Endothelial cell of umbilical vein (primary cell): ENCODE measurements around the gene DSCAML1. TPM values are rescaled to one million over a fixed set of nuclear protein-coding genes. Genes with fewer than 3 reads are reported as not detected.

Experiments used
- BruUV-seq: library from RNA; stranded (reverse); fragments of 400-500 nt; replicated peaks from 2 replicates; lab custom pipeline; 2021; lab: Mats Ljungman, UMichigan
- CTCF ChIA-PET: fragments of 300-600, 350-600 bp; sonication (Branson Sonifier 250); formaldehyde crosslinking; loops from one replicate; lab custom pipeline; 2021; ENCODE audit warnings: antibody characterized with exemption, inconsistent platforms; lab: Charles Lee
- POLR2A ChIA-PET: fragments of 300-600, 350-600 bp; sonication (Branson Sonifier 250); formaldehyde crosslinking; loops from one replicate; lab custom pipeline; 2021; ENCODE audit warnings: antibody characterized with exemption, inconsistent platforms; lab: Charles Lee
- DNase-seq: peaks from one replicate; pipeline ENCODE4 v3.0.0-alpha.2; 2011; ENCODE audit warnings: low read depth, low spot score
- FAIRE-seq: peaks from 2 replicates; lab custom pipeline; 2011; peaks lifted over from hg19 to GRCh38; lab: Jason Lieb, UNC
- H2AFZ ChIP-seq: 2 replicates; pipeline ENCODE4 v1.6.0; 2012; ENCODE audit warnings: low read depth, low read length, control low read depth, inconsistent platforms
- H3K27ac ChIP-seq: 2 replicates; pipeline ENCODE4 v1.5.1; 2011; ENCODE audit warnings: low read depth, mild to moderate bottlenecking, control low read depth, low read length, moderate library complexity; ENCODE audit not compliant: insufficient read depth
- H3K27me3 ChIP-seq, 2 experiments: 2 replicates each; pipeline versions ENCODE4 v1.6.0 to v1.6.1; 2011; ENCODE audit warnings: low read length in 2 of 2, mixed read lengths in 1 of 2; ENCODE audit not compliant: control insufficient read depth in 2 of 2, insufficient read depth in 2 of 2
- H3K36me3 ChIP-seq, 2 experiments: 2 replicates in 1 of 2; 3 replicates in 1 of 2; pipeline ENCODE4 v1.5.1; 2011; ENCODE audit warnings: low read length in 2 of 2, mild to moderate bottlenecking in 1 of 2, moderate library complexity in 1 of 2; ENCODE audit not compliant: control insufficient read depth in 2 of 2, insufficient read depth in 2 of 2; ENCODE audit errors: extremely low read depth in 1 of 2
- H3K4me1 ChIP-seq: 3 replicates; pipeline ENCODE4 v1.5.1; 2011; ENCODE audit warnings: mild to moderate bottlenecking, low read length; ENCODE audit not compliant: control insufficient read depth, insufficient read depth; ENCODE audit errors: extremely low read depth
- H3K4me2 ChIP-seq: 2 replicates; pipeline ENCODE4 v1.6.1; 2011; ENCODE audit warnings: low read length, control low read depth, mixed read lengths; ENCODE audit not compliant: insufficient read depth
- H3K4me3 ChIP-seq, 3 experiments: fragments of 200-600 bp in 1 of 3; sonication (generic), shearing (Covaris generic) in 1 of 3; replicated peaks in 1 of 3; 2 replicates each; pipeline ENCODE4 v1.5.1; 2011 to 2016; ENCODE audit warnings: control low read depth in 3 of 3, low read length in 3 of 3, mild to moderate bottlenecking in 2 of 3, inconsistent platforms in 1 of 3, low read depth in 1 of 3, moderate library complexity in 1 of 3; ENCODE audit not compliant: insufficient read depth in 1 of 3
- H3K79me2 ChIP-seq: 2 replicates; pipeline ENCODE4 v1.6.0; 2012; ENCODE audit warnings: low read length, inconsistent platforms; ENCODE audit not compliant: control insufficient read depth, insufficient read depth
- H3K9ac ChIP-seq: replicated peaks from 2 replicates; pipeline ENCODE3; 2011; ENCODE audit warnings: low read length, control low read depth; ENCODE audit not compliant: insufficient read depth; ENCODE audit errors: extremely low read depth
- H3K9me1 ChIP-seq: replicated peaks from 3 replicates; pipeline ENCODE4 v1.6.0; 2011; ENCODE audit warnings: mild to moderate bottlenecking, low read length; ENCODE audit not compliant: control insufficient read depth, insufficient read depth; ENCODE audit errors: extremely low read depth
- H3K9me3 ChIP-seq: replicated peaks from 2 replicates; pipeline ENCODE4 v1.5.1; 2012; ENCODE audit warnings: low read length, inconsistent platforms; ENCODE audit not compliant: control insufficient read depth, insufficient read depth
- H4K20me1 ChIP-seq: replicated peaks from 2 replicates; pipeline ENCODE3; 2011; ENCODE audit warnings: mild to moderate bottlenecking, low read length; ENCODE audit not compliant: control insufficient read depth, insufficient read depth; ENCODE audit errors: extremely low read depth
- EZH2 ChIP-seq: IDR thresholded peaks from 2 replicates; pipeline ENCODE4 v1.6.1; 2012; ENCODE audit warnings: borderline replicate concordance, low read depth, mild to moderate bottlenecking, moderate library complexity, low read length, inconsistent platforms; ENCODE audit not compliant: severe bottlenecking
- FOS ChIP-seq: IDR thresholded peaks from 2 replicates; pipeline ENCODE4 v1.6.1; 2011; ENCODE audit warnings: mild to moderate bottlenecking, low read length, moderate library complexity, borderline replicate concordance; ENCODE audit not compliant: insufficient read depth
- GATA2 ChIP-seq: IDR thresholded peaks from 2 replicates; pipeline ENCODE4 v1.7.0; 2011; ENCODE audit warnings: low read depth, mild to moderate bottlenecking, moderate library complexity, mixed read lengths, low read length; ENCODE audit not compliant: insufficient read length, insufficient read depth
- MYC ChIP-seq: IDR thresholded peaks from one replicate; pipeline ENCODE4 v1.6.1; 2011; ENCODE audit warnings: mild to moderate bottlenecking, low read depth, low read length
- POLR2A ChIP-seq: IDR thresholded peaks from 2 replicates; pipeline ENCODE4 v1.6.1; 2012; ENCODE audit warnings: low read depth, mild to moderate bottlenecking, control low read depth, low read length
- POLR2AphosphoS5 ChIP-seq: IDR thresholded peaks from 2 replicates; pipeline ENCODE4 v1.6.1; 2012; ENCODE audit warnings: low read depth, mild to moderate bottlenecking, control low read depth, low read length, moderate library complexity; ENCODE audit not compliant: insufficient read depth
- dilution Hi-C: fragments of 300-500 bp; cut with MboI; formaldehyde crosslinking; loops from one replicate; pipeline ENCODE4 v1.15.0; 2019; ENCODE audit warnings: low sequenced_read_pairs; ENCODE audit not compliant: extremely low pct_ligation_motif_present
- intact Hi-C: fragments of 100-400 bp; cut with micrococcal nuclease; formaldehyde crosslinking; loops from one replicate; pipeline ENCODE4 v1.10.0; 2022
- polyA plus RNA-seq, 4 experiments: library from polyadenylated mRNA; depleted of rRNA in 3 of 4; stranded (reverse) in 3 of 4; unstranded in 1 of 4; fragments of >200 nt; gene quantifications; 2 replicates each; pipeline versions ENCODE4 v1.2.1 to v1.2.3, GENCODE V29; 2011 to 2012; ENCODE audit warnings: missing spikeins in 1 of 4
- total RNA-seq: library from RNA; stranded (reverse); gene quantifications from 2 replicates; pipeline ENCODE4 v1.2.3, GENCODE V29; 2021
- TF ChIP-seq, protein P1 (sequence below): IDR thresholded peaks from 2 replicates; pipeline ENCODE4 v1.6.1; 2011; ENCODE audit not compliant: insufficient read depth, insufficient read length
- TF ChIP-seq, protein P2 (sequence below), 2 donors: IDR thresholded peaks; 1 replicate in 1 of 2; 2 replicates in 1 of 2; pipeline ENCODE4 v1.5.1; 2011; ENCODE audit warnings: low read length in 2 of 2, mild to moderate bottlenecking in 2 of 2, moderate library complexity in 2 of 2, control low read depth in 1 of 2, inconsistent platforms in 1 of 2, low read depth in 1 of 2; ENCODE audit not compliant: insufficient read depth in 1 of 2; ENCODE audit errors: extremely low read depth in 1 of 2

Gene DSCAML1
- total and polyA plus RNA-seq, 2 donors (not counting 3 experiments of a cell fraction or from before 2014, with no cell fraction given) = not detected

DNA sequence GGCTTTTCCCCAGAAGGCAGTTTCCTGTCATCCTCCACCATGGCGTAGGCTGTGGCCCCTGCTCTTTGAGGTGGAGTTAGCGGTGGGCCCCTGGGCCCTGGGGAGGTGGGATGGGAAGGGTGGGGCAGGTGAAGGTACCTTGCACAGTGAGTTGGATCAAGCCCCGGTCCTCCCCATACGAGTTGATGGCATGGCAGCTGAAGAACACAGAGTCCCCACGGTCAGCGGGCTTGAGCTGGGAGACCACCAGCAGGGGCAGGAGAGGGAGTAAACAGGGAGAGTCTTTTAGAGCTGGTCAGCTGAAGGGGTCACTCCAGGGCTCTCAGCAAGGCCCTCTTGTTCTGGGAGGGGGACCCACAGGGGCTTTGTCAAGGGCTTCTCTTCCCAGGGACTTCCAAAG lies 316.0 kb downstream of the DSCAML1 start:
- H3K27ac ChIP-seq = no peak overlapping the region
- dilution Hi-C loops = no loop called here

More for the DNA sequence above, 316.0 kb downstream of the DSCAML1 start:
- no peaks in the 10 kb centered on the region for H3K36me3 ChIP-seq
- no TSS peak for BruUV-seq
- H3K4me1 ChIP-seq = no peaks in the 10 kb centered on the region
- no peaks in the 10 kb centered on the region for H4K20me1 ChIP-seq
- H3K79me2 ChIP-seq = no peaks in the 10 kb centered on the region
- DNase-seq (no peak), FAIRE-seq (no peak)
- intact Hi-C loops = no loop called here
- H3K9me3 ChIP-seq = no peaks in the 10 kb centered on the region
- no peak overlapping the region for H3K9ac ChIP-seq
- H2AFZ ChIP-seq = no peak overlapping the region
- TF ChIP-seq MYC (no peak), POLR2A (no peak), POLR2AphosphoS5 (no peak), FOS (no peak), GATA2 (no peak), EZH2 (no peak)
- TF ChIP-seq, protein P1, sequence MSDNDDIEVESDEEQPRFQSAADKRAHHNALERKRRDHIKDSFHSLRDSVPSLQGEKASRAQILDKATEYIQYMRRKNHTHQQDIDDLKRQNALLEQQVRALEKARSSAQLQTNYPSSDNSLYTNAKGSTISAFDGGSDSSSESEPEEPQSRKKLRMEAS = no peak
- TF ChIP-seq, protein P2, sequence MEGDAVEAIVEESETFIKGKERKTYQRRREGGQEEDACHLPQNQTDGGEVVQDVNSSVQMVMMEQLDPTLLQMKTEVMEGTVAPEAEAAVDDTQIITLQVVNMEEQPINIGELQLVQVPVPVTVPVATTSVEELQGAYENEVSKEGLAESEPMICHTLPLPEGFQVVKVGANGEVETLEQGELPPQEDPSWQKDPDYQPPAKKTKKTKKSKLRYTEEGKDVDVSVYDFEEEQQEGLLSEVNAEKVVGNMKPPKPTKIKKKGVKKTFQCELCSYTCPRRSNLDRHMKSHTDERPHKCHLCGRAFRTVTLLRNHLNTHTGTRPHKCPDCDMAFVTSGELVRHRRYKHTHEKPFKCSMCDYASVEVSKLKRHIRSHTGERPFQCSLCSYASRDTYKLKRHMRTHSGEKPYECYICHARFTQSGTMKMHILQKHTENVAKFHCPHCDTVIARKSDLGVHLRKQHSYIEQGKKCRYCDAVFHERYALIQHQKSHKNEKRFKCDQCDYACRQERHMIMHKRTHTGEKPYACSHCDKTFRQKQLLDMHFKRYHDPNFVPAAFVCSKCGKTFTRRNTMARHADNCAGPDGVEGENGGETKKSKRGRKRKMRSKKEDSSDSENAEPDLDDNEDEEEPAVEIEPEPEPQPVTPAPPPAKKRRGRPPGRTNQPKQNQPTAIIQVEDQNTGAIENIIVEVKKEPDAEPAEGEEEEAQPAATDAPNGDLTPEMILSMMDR (IDR thresholded peaks at IDR 0.05; ENCODE audit: extremely low read depth in 1 of 2, insufficient read depth in 1 of 2, low read depth in 1 of 2, low read length in 2 of 2) = no peak
- H3K27me3 ChIP-seq = peaks cover 0 to 2% of the 10 kb centered on the region in 2 experiments
- CTCF ChIA-PET = no interaction called here
- H3K4me2 ChIP-seq = no peak overlapping the region
- no peak overlapping the region for H3K4me3 ChIP-seq
- no peaks in the 10 kb centered on the region for H3K9me1 ChIP-seq
- POLR2A ChIA-PET = no interaction called here
